ENCODE measurements around the gene SERINC2. TPM values are rescaled to one million over a fixed set of nuclear protein-coding genes. Genes with fewer than 3 reads are reported as not detected.
A peak's percentile ranks its signal among the peaks of the same experiment; 100 is the strongest.

Gene SERINC2
- total RNA-seq, 1 donor from 2014 or later: 32.3 TPM

GRCh38 chr1:31416101-31416736 lies 3.2 kb downstream of the SERINC2 start:
- no peak for TF ChIP-seq CTCF (IDR thresholded peaks at IDR 0.05)
- no peaks in the 10 kb centered on the region for H3K36me3 ChIP-seq
- peaks cover 7% of the 10 kb centered on the region for H3K4me1 ChIP-seq
- peak in 1 of 2 donors; percentile 50 for ATAC-seq
- H3K27me3 ChIP-seq (ENCODE audit: low read depth): peaks cover 16% of the 10 kb centered on the region
- H3K9me3 ChIP-seq: no peaks in the 10 kb centered on the region
- no peak overlapping the region for H3K27ac ChIP-seq
- no peak overlapping the region for H3K4me3 ChIP-seq
- intact Hi-C loops (cut with DNase I): no loop called here
- DNase-seq: no peak

- intact Hi-C loops (cut with DNase I): no loop called here
- H3K27ac ChIP-seq: no peak overlapping the region
Observed at GRCh38 chr1:31417148-31417547, 4.1 kb downstream of the SERINC2 start.

GRCh38 chr1:31418626-31419323 lies 5.8 kb downstream of the SERINC2 start:
- no peak for ATAC-seq
- intact Hi-C loops (cut with DNase I): no loop called here

More at GRCh38 chr1:31417148-31417547, 4.1 kb downstream of the SERINC2 start:
- ATAC-seq (no peak), DNase-seq (no peak)
- Histone ChIP-seq H3K4me1 (peaks cover 7% of the 10 kb centered on the region), H3K36me3 (no peaks in the 10 kb centered on the region), H3K27me3 (ENCODE audit: low read depth) (peaks cover 8% of the 10 kb centered on the region), H3K4me3 (no peak overlapping the region), H3K9me3 (no peaks in the 10 kb centered on the region)
- TF ChIP-seq CTCF (IDR thresholded peaks at IDR 0.05): no peak

DNA sequence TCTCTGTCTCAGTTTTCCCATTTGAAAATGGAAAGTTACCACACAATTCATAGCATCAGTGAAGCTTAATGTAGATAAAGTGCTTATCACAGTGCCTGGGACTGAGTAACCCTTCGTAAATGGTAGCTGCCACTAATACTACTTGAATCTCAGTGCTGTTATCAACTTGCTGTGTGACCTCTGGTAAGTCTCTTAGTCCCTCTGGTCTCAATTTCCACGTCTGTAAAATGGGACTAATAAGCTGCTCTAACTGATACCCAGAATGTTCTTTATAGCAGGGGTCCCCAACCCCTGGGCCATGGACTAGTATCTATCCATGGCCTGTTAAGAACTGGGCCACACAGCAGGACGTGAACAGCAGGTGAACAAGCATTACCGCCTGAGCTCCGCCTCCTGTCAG lies 7.7 kb downstream of the SERINC2 start:
- no peak overlapping the region for H3K27ac ChIP-seq
- ATAC-seq (no peak), DNase-seq (no peak)
- intact Hi-C loops (cut with DNase I): no loop called here
- no peak for TF ChIP-seq CTCF (IDR thresholded peaks at IDR 0.05)
- H3K36me3 ChIP-seq: no peaks in the 10 kb centered on the region
- H3K9me3 ChIP-seq: no peaks in the 10 kb centered on the region
- peaks cover 9% of the 10 kb centered on the region for H3K4me1 ChIP-seq
- H3K27me3 ChIP-seq (ENCODE audit: low read depth): no peaks in the 10 kb centered on the region
- no peak overlapping the region for H3K4me3 ChIP-seq

More at GRCh38 chr1:31418626-31419323, 5.8 kb downstream of the SERINC2 start:
- no peaks in the 10 kb centered on the region for H3K27me3 ChIP-seq (ENCODE audit: low read depth)
- DNase-seq: no peak
- H3K4me3 ChIP-seq: no peak overlapping the region
- no peaks in the 10 kb centered on the region for H3K36me3 ChIP-seq
- no peak for TF ChIP-seq CTCF (IDR thresholded peaks at IDR 0.05)
- H3K9me3 ChIP-seq: no peaks in the 10 kb centered on the region
- H3K27ac ChIP-seq: no peak overlapping the region
- peaks cover 9% of the 10 kb centered on the region for H3K4me1 ChIP-seq

GRCh38 chr1:31421371-31422040 lies 8.5 kb downstream of the SERINC2 start:
- no peak overlapping the region for H3K27ac ChIP-seq

More at GRCh38 chr1:31421371-31422040, 8.5 kb downstream of the SERINC2 start:
- Histone ChIP-seq H3K36me3 (no peaks in the 10 kb centered on the region), H3K4me1 (peaks cover 9% of the 10 kb centered on the region), H3K9me3 (no peaks in the 10 kb centered on the region), H3K4me3 (no peak overlapping the region), H3K27me3 (ENCODE audit: low read depth) (no peaks in the 10 kb centered on the region)
- intact Hi-C loops (cut with DNase I): no loop called here
- DNase-seq (no peak), ATAC-seq (no peak)
- no peak for TF ChIP-seq CTCF (IDR thresholded peaks at IDR 0.05)

Data from lower lobe of right lung (tissue), 2 donors.